ENCODE results near the gene TPD52L1. TPM values are rescaled to one million over a fixed set of nuclear protein-coding genes. Genes with fewer than 3 reads are reported as not detected.
A peak's percentile ranks its signal among the peaks of the same experiment; 100 is the strongest.

Gene TPD52L1
- total RNA-seq, 1 donor from 2014 or later, result 56.2 TPM

- DNase-seq (ENCODE audit: missing footprints) (no peak), ATAC-seq (no peak)
- intact Hi-C loops (cut with DNase I), result no loop called here
Measured at GRCh38 chr6:125167579-125167978, 14.0 kb downstream of the TPD52L1 start.

GRCh38 chr6:125169058-125169457 is 15.5 kb downstream of the TPD52L1 start:
- intact Hi-C loops (cut with DNase I), result no loop called here
- DNase-seq (ENCODE audit: missing footprints), result no peak
- peak; percentile 80 for ATAC-seq

- DNase-seq (ENCODE audit: missing footprints) (no peak), ATAC-seq (no peak)
Measured at GRCh38 chr6:125169522-125169921, 15.9 kb downstream of the TPD52L1 start.

GRCh38 chr6:125170376-125170775 is 16.8 kb downstream of the TPD52L1 start:
- DNase-seq (ENCODE audit: missing footprints) (no peak), ATAC-seq (peak; percentile 73)
- intact Hi-C loops (cut with DNase I), result no loop called here

More at GRCh38 chr6:125169522-125169921, 15.9 kb downstream of the TPD52L1 start:
- intact Hi-C loops (cut with DNase I), result no loop called here

- intact Hi-C loops (cut with DNase I), result no loop called here
- ATAC-seq, result no peak
- no peak for DNase-seq (ENCODE audit: missing footprints)
Measured at GRCh38 chr6:125173341-125174095, 19.9 kb downstream of the TPD52L1 start.

- intact Hi-C loops (cut with DNase I), result no loop called here
- no peak for DNase-seq (ENCODE audit: missing footprints)
- ATAC-seq, result peak; percentile 75
Measured at GRCh38 chr6:125174626-125175025, 21.1 kb downstream of the TPD52L1 start.

- no peak for DNase-seq (ENCODE audit: missing footprints)
- no peak for ATAC-seq
- intact Hi-C loops (cut with DNase I), result no loop called here
Measured at GRCh38 chr6:125175466-125176048, 22.0 kb downstream of the TPD52L1 start.

- DNase-seq (ENCODE audit: missing footprints) (no peak), ATAC-seq (no peak)
- intact Hi-C loops (cut with DNase I), result no loop called here
Measured at GRCh38 chr6:125182237-125183008, 28.9 kb downstream of the TPD52L1 start.

GRCh38 chr6:125183391-125183790 is 29.8 kb downstream of the TPD52L1 start:
- DNase-seq (ENCODE audit: missing footprints) (no peak), ATAC-seq (no peak)
- intact Hi-C loops (cut with DNase I), result no loop called here

- DNase-seq (ENCODE audit: missing footprints) (no peak), ATAC-seq (no peak)
- intact Hi-C loops (cut with DNase I), result no loop called here
Measured at GRCh38 chr6:125188037-125188436, 34.5 kb downstream of the TPD52L1 start.

- DNase-seq (ENCODE audit: missing footprints), result no peak
- no peak for ATAC-seq
- intact Hi-C loops (cut with DNase I), result no loop called here
Measured at GRCh38 chr6:125188594-125189203, 35.1 kb downstream of the TPD52L1 start.

- ATAC-seq (no peak), DNase-seq (ENCODE audit: missing footprints) (no peak)
- intact Hi-C loops (cut with DNase I), result no loop called here
Measured at GRCh38 chr6:125189494-125189893, 35.9 kb downstream of the TPD52L1 start.

- intact Hi-C loops (cut with DNase I), result no loop called here
- DNase-seq (ENCODE audit: missing footprints), result no peak
- ATAC-seq, result no peak
Measured at GRCh38 chr6:125190667-125191066, 37.1 kb downstream of the TPD52L1 start.

- no peak for DNase-seq (ENCODE audit: missing footprints)
- peak; percentile 70 for ATAC-seq
- intact Hi-C loops (cut with DNase I), result no loop called here
Measured at GRCh38 chr6:125191916-125192609, 38.5 kb downstream of the TPD52L1 start.

GRCh38 chr6:125192610-125192930 is 39.0 kb downstream of the TPD52L1 start:
- DNase-seq (ENCODE audit: missing footprints) (no peak), ATAC-seq (no peak)
- intact Hi-C loops (cut with DNase I), result no loop called here

GRCh38 chr6:125193208-125193607 is 39.6 kb downstream of the TPD52L1 start:
- intact Hi-C loops (cut with DNase I), result no loop called here
- no peak for DNase-seq (ENCODE audit: missing footprints)
- no peak for ATAC-seq

GRCh38 chr6:125194941-125195340 is 41.4 kb downstream of the TPD52L1 start:
- no peak for DNase-seq (ENCODE audit: missing footprints)
- intact Hi-C loops (cut with DNase I), result loop anchor here (5.0 kb wide), 2 partner anchors 43 to 107 kb away; partner anchors contain the start of genes HDDC2 and TPD52L1
- no peak for ATAC-seq

GRCh38 chr6:125195526-125195925 is 42.0 kb downstream of the TPD52L1 start:
- no peak for ATAC-seq
- intact Hi-C loops (cut with DNase I), result loop anchor here (5.0 kb wide), 2 partner anchors 43 to 107 kb away; partner anchors contain the start of genes HDDC2 and TPD52L1

GRCh38 chr6:125196613-125197012 is 43.0 kb downstream of the TPD52L1 start:
- intact Hi-C loops (cut with DNase I), result loop anchor here (5.0 kb wide), 2 partner anchors 44 to 106 kb away; partner anchors contain the start of genes HDDC2 and TPD52L1
- ATAC-seq (no peak), DNase-seq (ENCODE audit: missing footprints) (no peak)

More at GRCh38 chr6:125195526-125195925, 42.0 kb downstream of the TPD52L1 start:
- DNase-seq (ENCODE audit: missing footprints), result no peak

Measured in Right ventricle myocardium inferior (tissue), 1 donor.